NCI-H1930 (cell line): ENCODE measurements around the gene NUPR1.
A peak's percentile ranks its signal among the peaks of the same experiment; 100 is the strongest.
"Not testable (repeated sequence)": the region's sequence is repeated elsewhere in the genome, so short reads cannot be mapped to it uniquely, and the experiment has no call there.

Experiments used
- DNase-seq, 2 experiments: peaks; one replicate each; lab custom pipeline; 2025; lab: John Stamatoyannopoulos, UW

NUPR1 gene

GRCh38 chr16:28554634-28555423 lies 16.1 kb upstream of the NUPR1 start:
- no peak for DNase-seq

DNA sequence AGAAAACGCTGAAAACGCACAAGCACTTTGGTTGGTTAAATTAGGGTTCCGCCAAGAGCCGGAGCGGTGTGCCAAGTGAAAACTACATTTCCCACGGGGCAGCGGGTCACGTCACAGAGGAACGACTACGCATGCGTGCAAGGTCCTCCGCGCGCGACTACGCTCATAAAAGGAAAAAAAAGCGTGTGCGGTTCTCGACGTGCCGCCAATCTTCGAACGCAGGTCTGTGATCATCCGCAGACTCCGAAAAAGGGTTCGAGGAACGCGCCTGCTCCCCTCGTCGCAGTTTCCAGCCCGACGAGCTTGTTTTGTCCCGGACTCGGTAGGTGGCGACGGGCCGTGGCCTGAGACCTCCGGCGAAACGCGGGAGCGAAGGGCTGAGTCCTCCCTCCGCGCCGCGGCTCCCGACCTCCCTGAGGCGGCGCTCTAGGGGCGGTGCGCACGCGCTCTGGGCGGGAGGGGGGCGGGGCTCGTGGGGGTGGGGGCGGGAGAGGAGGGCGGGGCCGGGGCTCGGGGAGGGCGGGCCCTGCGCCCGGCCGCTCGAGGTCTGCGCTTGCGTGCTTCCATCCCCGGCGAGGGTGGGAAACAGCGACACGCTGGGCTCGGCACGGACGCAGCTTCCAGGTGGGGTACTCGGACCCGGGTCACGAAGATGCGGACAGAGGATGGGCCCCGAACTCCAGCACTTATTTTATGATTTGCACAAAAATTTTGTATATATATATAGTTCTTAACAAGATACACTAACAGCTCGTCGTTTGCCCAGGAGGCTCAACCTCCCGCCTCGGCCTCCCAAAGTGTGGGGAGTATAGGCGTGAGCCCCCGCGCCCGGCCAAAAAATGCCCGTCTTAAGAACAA lies 15.2 kb upstream of the NUPR1 start, which contains the start of gene SGF29:
Gene SGF29, plus strand, starts transcription at position 145 of the 858 bp plus-strand sequence. CDS start 27,150 bp downstream, outside the sequence.
- DNase-seq, result peak; percentile 93 to 96

- DNase-seq, result no peak
These were observed 10.6 kb upstream of the NUPR1 start for GRCh38 chr16:28549301-28549899.

- DNase-seq, result no peak
These were observed 9.6 kb upstream of the NUPR1 start for GRCh38 chr16:28548306-28548802.

DNA sequence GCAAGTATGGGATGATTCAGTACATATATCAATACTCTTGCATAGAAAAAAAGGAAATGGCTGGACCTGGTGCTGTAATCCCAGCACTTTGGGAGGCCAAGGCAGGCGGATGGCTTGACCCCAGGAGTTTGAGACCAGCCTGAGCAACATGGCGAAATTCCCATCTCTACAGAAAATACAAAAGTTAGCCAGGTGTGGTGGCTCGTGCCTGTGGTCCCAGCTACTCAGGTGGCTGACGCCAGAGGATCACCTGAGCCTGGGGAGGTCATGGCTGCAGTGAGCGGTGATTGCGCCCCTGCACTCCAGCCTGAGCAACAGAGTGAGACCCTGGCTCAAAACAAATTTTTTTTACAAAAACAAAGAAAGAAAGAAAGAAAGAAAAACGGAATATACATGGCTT lies 7.9 kb upstream of the NUPR1 start:
- DNase-seq, result no peak

DNA sequence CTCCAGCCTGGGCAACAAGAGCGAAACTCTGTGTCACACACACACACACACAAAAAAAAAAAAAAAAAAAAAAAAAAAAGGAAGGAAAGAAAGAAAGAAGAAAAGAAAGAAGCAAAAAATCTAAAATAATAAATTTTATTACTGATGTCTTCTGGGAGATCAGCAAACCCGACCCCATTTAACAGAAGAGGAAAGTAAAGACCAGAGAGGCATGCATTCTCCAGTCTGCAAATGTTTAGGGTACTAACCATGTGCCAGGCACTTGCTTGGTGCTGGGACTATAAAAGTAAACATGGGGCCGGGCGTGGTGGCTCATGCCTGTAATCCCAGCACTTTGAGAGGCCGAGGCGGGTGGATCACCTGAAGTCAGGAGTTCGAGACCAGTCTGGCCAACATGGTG lies 7.2 kb upstream of the NUPR1 start:
- not testable (repeated sequence) for DNase-seq

GRCh38 chr16:28544998-28545397 lies 6.2 kb upstream of the NUPR1 start:
- no peak for DNase-seq

DNA sequence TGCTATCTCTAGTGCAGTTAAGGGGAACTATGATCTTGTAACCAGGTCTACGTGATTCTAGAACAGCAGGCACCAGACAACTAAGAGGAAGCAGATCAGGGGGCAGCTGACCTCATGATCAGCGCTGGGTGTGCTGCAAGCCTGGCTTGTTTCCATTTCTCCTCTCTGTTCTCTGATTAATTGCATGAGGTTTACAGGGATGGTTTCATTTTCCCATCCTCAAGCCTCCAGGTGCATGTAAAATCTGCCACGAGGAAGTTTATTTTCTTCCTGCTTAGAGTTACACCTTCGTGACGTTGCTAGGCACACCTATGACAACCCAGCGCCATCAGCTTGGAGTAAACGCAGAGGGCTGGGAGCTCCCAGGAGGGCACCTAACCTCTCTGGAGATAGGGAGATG lies 4.3 kb upstream of the NUPR1 start:
- no peak for DNase-seq

- DNase-seq, result no peak
These were observed 3.9 kb upstream of the NUPR1 start for GRCh38 chr16:28542646-28543045.

DNA sequence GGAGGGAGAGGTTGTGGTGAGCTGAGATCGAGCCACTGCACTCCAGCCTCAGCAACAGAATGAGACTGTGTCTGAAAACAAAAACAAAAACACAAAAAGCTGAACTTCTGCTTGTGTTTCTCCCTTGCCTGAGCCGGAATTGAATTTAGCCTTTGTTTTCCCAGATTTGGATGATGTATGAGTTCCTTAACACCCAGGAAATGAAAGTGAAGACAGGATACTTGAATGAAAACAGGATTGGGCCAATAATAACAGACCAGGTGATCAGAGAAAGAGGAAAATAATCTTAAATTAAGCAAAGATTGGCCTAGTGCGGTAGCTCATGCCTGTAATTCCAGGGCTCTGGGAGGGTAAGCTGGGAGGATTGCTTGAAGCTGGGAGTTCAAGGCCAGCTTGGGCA lies 1.6 kb upstream of the NUPR1 start:
- no peak for DNase-seq

GRCh38 chr16:28537964-28538732 lies 626 bp downstream of the NUPR1 start:
- DNase-seq, result no peak

DNA sequence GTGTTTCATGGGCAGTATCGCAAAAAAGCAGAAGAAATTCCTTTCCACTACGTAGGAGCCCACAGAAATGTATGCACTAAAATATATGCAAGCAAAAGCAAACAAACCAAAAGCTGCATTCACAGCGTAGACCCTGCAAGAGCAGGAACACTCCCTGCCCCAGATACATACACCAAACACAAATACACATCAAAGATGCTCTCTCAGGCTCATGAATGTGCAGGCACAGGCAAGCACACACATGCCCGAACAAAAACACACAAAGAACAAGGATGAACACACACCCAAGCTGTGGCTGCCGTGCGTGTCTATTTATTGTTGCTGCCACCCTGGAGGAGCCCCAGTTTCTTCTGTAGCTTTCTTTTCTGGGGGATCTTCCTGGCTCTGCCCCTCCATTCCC lies 1.7 kb downstream of the NUPR1 start:
- DNase-seq, result no peak

DNA sequence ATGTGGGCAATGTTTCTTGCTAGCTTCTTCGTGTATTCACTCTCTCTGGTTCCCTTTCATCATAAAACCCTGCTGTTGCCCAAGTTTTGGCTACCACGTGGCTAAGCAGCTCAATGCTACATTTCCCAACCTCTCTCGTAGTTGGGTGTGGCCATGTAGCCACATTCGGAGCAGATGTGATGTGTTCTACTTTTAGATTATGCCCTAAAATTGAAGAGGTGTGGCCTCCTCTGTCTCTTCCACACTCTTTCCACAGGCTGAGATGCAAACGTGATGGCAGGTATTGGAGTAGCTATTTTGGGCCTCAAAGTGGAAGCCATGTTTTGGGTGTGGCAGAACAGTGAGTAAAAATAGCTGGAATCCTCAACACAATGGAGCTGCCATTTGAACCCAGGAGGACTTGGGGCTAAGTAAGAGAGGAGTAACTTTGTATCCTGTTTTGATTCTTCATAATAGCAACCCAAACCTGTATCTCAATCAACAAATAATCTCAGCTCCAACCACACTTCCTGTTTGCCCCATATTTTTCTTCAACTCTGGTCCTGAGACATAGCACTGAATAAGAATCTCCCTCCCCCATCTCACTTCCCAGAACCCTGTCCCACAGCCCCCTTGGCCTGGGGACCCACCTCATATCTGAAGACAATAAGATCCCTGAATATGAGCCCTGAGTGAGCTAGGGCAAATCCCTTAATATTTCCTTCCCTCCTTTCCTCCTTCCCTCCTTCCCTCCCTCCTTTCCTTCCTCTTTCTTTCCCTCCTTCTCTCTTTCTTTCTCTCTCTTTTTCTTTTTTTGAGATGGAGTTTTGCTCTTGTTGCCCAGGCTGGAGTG lies 4.0 kb downstream of the NUPR1 start:
- no peak for DNase-seq

DNA sequence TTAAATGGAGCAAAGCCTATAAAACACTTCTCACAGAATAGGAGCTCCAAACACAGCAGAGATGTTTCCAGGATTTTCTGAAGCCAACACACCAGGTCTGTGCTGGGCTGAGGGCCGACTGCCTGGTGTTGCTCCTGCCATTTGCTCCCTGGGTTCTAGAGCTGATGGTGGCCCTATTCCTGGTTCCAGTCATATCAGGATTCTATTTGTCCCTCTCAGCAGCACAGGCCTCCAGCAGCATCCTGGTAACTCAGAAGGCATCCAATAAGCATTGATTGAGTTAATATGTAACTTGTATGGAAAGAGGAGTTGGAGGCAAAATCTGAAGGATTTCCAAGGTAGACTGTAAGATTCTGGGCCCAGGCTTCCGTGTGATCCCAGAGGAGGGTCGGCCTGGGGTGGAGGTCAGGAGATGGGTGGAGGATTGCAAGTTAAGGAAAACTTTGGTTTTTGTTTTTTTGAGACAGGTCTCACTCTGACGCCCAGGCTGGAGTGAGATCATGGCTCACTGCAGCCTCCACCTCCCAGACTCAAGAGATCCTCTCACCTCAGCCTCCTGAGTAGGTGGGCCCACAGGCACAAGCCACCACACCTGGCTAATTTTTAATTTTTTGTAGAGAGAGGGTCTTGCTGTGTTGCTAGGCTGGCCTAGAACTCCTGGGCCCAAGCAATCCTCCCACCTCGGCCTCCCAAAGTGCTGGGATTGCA lies 5.7 kb downstream of the NUPR1 start:
- no peak for DNase-seq

- DNase-seq, result no peak
These were observed 6.7 kb downstream of the NUPR1 start for GRCh38 chr16:28531777-28532744.

DNA sequence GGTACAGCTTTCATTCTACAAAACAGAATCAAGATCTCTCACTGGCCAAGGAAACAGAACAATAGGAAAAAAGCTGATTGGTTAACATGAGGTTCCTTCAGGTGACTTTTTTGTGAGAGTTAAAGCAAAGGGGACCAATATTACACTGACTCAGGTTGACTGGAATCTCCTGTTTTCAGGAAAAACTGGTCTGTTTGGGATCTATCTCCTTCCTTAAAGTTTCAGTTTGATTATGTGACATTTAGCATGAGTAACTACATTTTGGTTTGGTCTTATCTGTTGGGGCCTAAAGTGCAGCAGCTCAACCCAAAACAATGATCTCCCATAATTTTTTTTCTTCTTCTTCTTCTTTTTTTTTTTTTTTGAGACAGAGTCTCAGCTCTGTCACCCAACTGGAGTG lies 9.7 kb downstream of the NUPR1 start:
- no peak for DNase-seq

- DNase-seq, result no peak
These were observed 10.3 kb downstream of the NUPR1 start for GRCh38 chr16:28528463-28528867.

GRCh38 chr16:28527985-28528384 lies 10.8 kb downstream of the NUPR1 start:
- no peak for DNase-seq
